DND-41 (cell line): ENCODE data around the gene CHRM4.

Experiments used
- CTCF ChIP-seq: IDR thresholded peaks from 2 replicates; pipeline ENCODE4 v1.5.1; 2012; ENCODE audit warnings: borderline replicate concordance, low read length, moderate library complexity, mild to moderate bottlenecking; ENCODE audit not compliant: poor library complexity, severe bottlenecking; ENCODE audit errors: extremely low read depth
- EZH2 ChIP-seq: IDR thresholded peaks from 3 replicates; pipeline ENCODE4 v1.6.1; 2012; ENCODE audit warnings: borderline replicate concordance, low read depth, mild to moderate bottlenecking, moderate library complexity, low read length, inconsistent platforms; ENCODE audit not compliant: severe bottlenecking

- TF ChIP-seq CTCF (no peak), EZH2 (no peak)
Measured at GRCh38 chr11:46420513-46420912, 28.9 kb upstream of the CHRM4 start.
